Peyer's patch (tissue), 4 donors: ENCODE measurements around the gene ZNF618. TPM values are rescaled to one million over a fixed set of nuclear protein-coding genes. Genes with fewer than 3 reads are reported as not detected.

Experiments
- DNase-seq, 3 donors: peaks; one replicate each; pipeline ENCODE4 v3.0.0-alpha.2; 2017 to 2019
- H3K27ac ChIP-seq, 4 donors: fragments of 200-600 bp; sonication (generic); one replicate each; pipeline ENCODE4 v1.5.1; 2016 to 2019
- H3K27me3 ChIP-seq, 2 donors: fragments of 200-600 bp; sonication (generic); one replicate each; pipeline ENCODE4 v1.5.1; 2019
- H3K36me3 ChIP-seq, 3 donors: fragments of 200-600 bp; sonication (generic); one replicate each; pipeline ENCODE4 v1.5.1; 2016 to 2019
- H3K4me1 ChIP-seq, 4 donors: fragments of 200-600 bp; sonication (generic); one replicate each; pipeline ENCODE4 v1.5.1; 2016 to 2019
- H3K4me3 ChIP-seq, 4 donors: fragments of 200-600 bp; sonication (generic); 1 replicate in 3 of 4; 2 replicates in 1 of 4; pipeline ENCODE4 v1.5.1; 2016 to 2019; ENCODE audit warnings: mild to moderate bottlenecking in 1 of 4
- H3K9me3 ChIP-seq, 4 donors: fragments of 200-600 bp; sonication (generic); one replicate each; pipeline ENCODE4 v1.5.1; 2016 to 2019; ENCODE audit warnings: mild to moderate bottlenecking in 1 of 4
- CTCF ChIP-seq, 6 experiments: fragments of 450-650 bp in 4 of 6; fragments of 200-600 bp in 2 of 6; sonication (generic) in 1 of 6; IDR thresholded peaks; one replicate each; pipeline ENCODE4 v1.5.1; 2017 to 2019; ENCODE audit warnings: antibody characterized with exemption in 6 of 6, mild to moderate bottlenecking in 3 of 6, moderate library complexity in 1 of 6
- POLR2A ChIP-seq, 2 donors: fragments of 450-650 bp; IDR thresholded peaks; one replicate each; pipeline ENCODE4 v1.5.1; 2017; ENCODE audit warnings: antibody characterized with exemption in 2 of 2, mild to moderate bottlenecking in 2 of 2, moderate library complexity in 2 of 2
- total RNA-seq, 4 donors: library from RNA; depleted of rRNA; stranded (reverse); fragments of >200 nt; gene quantifications; one replicate each; pipeline ENCODE4 v1.1.0, GENCODE V29; 2016

ZNF618 gene
- total RNA-seq, 4 donors from 2014 or later: 2.8 to 26.4 (median 4.1) TPM

DNA sequence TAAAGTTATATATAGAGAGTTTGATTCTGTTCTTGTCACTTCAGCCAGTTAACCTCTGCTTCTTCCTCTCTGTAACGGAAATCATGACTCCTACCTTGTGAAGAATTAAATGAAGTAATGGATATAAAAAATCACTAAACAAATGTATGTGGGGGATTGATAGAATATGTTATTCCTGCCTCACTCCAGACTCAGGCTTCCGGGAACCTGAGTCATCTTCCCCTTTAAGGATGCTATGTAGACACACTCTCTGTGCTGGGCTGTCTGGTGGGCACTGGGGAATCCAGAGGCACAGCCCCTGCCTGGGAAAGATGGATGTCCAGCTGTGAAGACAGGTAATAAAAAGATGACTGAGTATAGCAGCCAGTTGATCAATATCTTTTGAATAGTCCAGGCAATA lies 77.4 kb downstream of the ZNF618 start:
- Histone ChIP-seq H3K9me3 (no peaks in the 10 kb centered on the region), H3K4me1 (no peaks in the 10 kb centered on the region), H3K27ac (no peak overlapping the region), H3K4me3 (no peak overlapping the region), H3K27me3 (no peaks in the 10 kb centered on the region), H3K36me3 (no peaks in the 10 kb centered on the region)
- TF ChIP-seq POLR2A (IDR thresholded peaks at IDR 0.05): no peak
- TF ChIP-seq CTCF (IDR thresholded peaks at IDR 0.05): no peak
- no peak for DNase-seq

DNA sequence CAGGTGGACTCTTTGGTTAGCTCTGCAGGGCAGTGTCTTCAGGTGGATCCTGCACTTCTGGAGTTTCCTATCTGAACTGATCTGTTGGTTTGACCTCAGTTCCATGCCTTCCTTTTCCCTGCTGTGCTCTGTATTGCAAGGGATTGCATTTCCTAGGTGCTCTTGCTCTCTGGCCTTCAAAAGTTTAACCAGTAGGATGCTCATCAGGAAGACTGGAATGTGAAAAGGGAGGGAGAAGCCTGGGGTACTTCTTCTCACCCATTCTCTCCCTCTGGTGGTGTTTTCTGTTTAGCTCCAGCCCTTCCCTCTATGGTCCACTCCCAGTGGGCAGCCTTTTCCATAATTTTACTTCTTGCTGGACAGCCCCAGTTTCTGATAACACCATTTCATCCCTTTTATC lies 78.5 kb downstream of the ZNF618 start:
- no peaks in the 10 kb centered on the region for H3K9me3 ChIP-seq
- no peak for TF ChIP-seq POLR2A (IDR thresholded peaks at IDR 0.05)
- no peak for TF ChIP-seq CTCF (IDR thresholded peaks at IDR 0.05)
- no peaks in the 10 kb centered on the region for H3K27me3 ChIP-seq
- H3K27ac ChIP-seq: no peak overlapping the region
- no peak for DNase-seq
- H3K36me3 ChIP-seq: no peaks in the 10 kb centered on the region
- H3K4me1 ChIP-seq: no peaks in the 10 kb centered on the region
- H3K4me3 ChIP-seq: no peak overlapping the region

- no peak for DNase-seq
- Histone ChIP-seq H3K27me3 (no peaks in the 10 kb centered on the region), H3K27ac (peak overlapping the region in 1 of 4 donors; percentile 12), H3K36me3 (no peaks in the 10 kb centered on the region), H3K4me3 (no peak overlapping the region), H3K4me1 (no peaks in the 10 kb centered on the region), H3K9me3 (no peaks in the 10 kb centered on the region)
- TF ChIP-seq POLR2A (IDR thresholded peaks at IDR 0.05) (no peak), CTCF (IDR thresholded peaks at IDR 0.05) (no peak)
Observed at GRCh38 chr9:113955076-113955752, 79.1 kb downstream of the ZNF618 start.

GRCh38 chr9:113956901-113957300 lies 80.8 kb downstream of the ZNF618 start:
- DNase-seq: peak in 1 of 3 donors; percentile 7
- TF ChIP-seq POLR2A (IDR thresholded peaks at IDR 0.05) (no peak), CTCF (IDR thresholded peaks at IDR 0.05) (no peak)
- no peaks in the 10 kb centered on the region for H3K27me3 ChIP-seq
- H3K4me3 ChIP-seq: no peak overlapping the region
- H3K36me3 ChIP-seq: no peaks in the 10 kb centered on the region
- no peaks in the 10 kb centered on the region for H3K4me1 ChIP-seq
- no peaks in the 10 kb centered on the region for H3K9me3 ChIP-seq
- no peak overlapping the region for H3K27ac ChIP-seq

DNA sequence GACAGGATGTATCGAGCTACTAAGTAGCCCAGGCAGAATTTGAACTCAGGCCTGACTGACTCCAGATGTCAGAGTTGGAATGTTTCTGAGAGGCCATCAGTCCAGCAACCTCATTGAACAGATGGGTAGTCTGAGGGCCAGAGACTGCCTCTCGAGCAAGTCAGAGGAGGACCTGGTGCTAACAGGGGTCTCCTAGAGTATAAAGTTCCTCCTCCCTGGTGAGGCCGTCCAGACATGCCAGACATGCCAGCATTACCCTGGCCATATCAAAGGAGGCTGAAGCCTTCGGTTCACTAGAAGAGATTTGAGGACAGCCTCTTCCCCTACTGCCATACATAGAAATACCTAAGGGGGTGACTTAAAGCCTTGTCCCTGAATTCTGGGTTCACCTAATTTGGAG lies 81.2 kb downstream of the ZNF618 start:
- no peak overlapping the region for H3K4me3 ChIP-seq
- no peak overlapping the region for H3K27ac ChIP-seq
- H3K36me3 ChIP-seq: no peaks in the 10 kb centered on the region
- no peaks in the 10 kb centered on the region for H3K27me3 ChIP-seq
- H3K4me1 ChIP-seq: no peaks in the 10 kb centered on the region
- no peaks in the 10 kb centered on the region for H3K9me3 ChIP-seq
- DNase-seq: no peak
- no peak for TF ChIP-seq POLR2A (IDR thresholded peaks at IDR 0.05)
- TF ChIP-seq CTCF (IDR thresholded peaks at IDR 0.05): no peak
